ENCODE results near the gene CYTH2.

DNA sequence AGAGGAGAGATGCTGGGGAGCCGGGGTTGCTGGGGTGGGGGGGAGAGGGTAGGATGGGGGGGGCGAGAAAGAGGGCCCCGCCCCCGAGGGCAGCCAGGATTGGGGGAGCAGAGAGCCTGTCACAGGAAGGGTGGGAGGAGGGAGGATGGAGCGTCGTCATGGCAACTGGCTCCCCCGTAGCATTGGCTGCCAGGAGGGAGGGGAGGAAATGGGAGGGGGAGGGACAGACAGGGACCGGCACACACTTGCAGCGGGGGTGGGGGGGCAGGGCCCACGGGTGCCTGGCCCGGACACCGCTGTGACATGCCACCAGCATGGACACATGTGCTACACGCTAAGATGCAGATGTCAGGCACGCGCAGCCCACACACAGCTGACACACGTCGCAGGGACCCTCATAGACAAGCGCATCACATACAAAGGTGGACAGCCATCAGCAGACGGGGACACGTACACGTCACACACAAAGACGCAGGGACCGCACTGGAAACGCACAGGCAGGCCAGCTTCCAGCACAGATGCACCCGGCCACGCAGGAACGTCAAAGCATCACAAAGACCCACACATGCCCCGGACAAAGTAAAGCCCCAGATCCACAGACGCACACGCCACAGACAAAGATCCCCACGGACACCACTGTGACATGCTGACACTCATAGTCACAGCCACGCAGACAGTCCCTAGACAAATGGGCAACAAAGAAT lies 42.8 kb downstream of the CYTH2 start, which contains the start of gene LMTK3:
- TF ChIP-seq, protein P1, sequence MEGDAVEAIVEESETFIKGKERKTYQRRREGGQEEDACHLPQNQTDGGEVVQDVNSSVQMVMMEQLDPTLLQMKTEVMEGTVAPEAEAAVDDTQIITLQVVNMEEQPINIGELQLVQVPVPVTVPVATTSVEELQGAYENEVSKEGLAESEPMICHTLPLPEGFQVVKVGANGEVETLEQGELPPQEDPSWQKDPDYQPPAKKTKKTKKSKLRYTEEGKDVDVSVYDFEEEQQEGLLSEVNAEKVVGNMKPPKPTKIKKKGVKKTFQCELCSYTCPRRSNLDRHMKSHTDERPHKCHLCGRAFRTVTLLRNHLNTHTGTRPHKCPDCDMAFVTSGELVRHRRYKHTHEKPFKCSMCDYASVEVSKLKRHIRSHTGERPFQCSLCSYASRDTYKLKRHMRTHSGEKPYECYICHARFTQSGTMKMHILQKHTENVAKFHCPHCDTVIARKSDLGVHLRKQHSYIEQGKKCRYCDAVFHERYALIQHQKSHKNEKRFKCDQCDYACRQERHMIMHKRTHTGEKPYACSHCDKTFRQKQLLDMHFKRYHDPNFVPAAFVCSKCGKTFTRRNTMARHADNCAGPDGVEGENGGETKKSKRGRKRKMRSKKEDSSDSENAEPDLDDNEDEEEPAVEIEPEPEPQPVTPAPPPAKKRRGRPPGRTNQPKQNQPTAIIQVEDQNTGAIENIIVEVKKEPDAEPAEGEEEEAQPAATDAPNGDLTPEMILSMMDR (IDR thresholded peaks at IDR 0.05) = no peak
- no peak for TF ChIP-seq POLR2A (IDR thresholded peaks at IDR 0.05)
